Astrocyte (in vitro differentiated cells and primary cell): Measurements from ENCODE around the gene PTPN1. TPM values are rescaled to one million over a fixed set of nuclear protein-coding genes. Genes with fewer than 3 reads are reported as not detected.
A peak's percentile ranks its signal among the peaks of the same experiment; 100 is the strongest.

Experiments used
- DNase-seq: peaks from one replicate; pipeline ENCODE4 v3.0.0-alpha.2; 2010; ENCODE audit warnings: low read depth
- FAIRE-seq: peaks from 2 replicates; lab custom pipeline; 2011; peaks lifted over from hg19 to GRCh38; lab: Jason Lieb, UNC
- H2AFZ ChIP-seq: 2 replicates; pipeline ENCODE4 v1.6.0; 2012; ENCODE audit warnings: low read depth, low read length, inconsistent platforms
- H3K27ac ChIP-seq: 2 replicates; pipeline ENCODE4 v1.5.1; 2011; ENCODE audit warnings: low read depth, low read length, inconsistent platforms
- H3K27me3 ChIP-seq: 2 replicates; pipeline ENCODE4 v1.6.0; 2011; ENCODE audit warnings: low read length, inconsistent platforms; ENCODE audit not compliant: insufficient read depth
- H3K36me3 ChIP-seq: 2 replicates; pipeline ENCODE4 v1.5.1; 2011; ENCODE audit warnings: low read length, inconsistent platforms; ENCODE audit not compliant: insufficient read depth
- H3K4me1 ChIP-seq: 2 replicates; pipeline ENCODE4 v1.5.1; 2011; ENCODE audit warnings: low read length, inconsistent platforms; ENCODE audit not compliant: insufficient read depth
- H3K4me2 ChIP-seq: 2 replicates; pipeline ENCODE4 v1.6.0; 2012; ENCODE audit warnings: low read length, inconsistent platforms
- H3K4me3 ChIP-seq: 2 replicates; pipeline ENCODE4 v1.5.1; 2011; ENCODE audit warnings: low read depth, mild to moderate bottlenecking, low read length, inconsistent platforms; ENCODE audit not compliant: insufficient read depth
- H3K79me2 ChIP-seq: 2 replicates; pipeline ENCODE4 v1.6.0; 2012; ENCODE audit warnings: mild to moderate bottlenecking, low read length, inconsistent platforms; ENCODE audit not compliant: insufficient read depth
- H3K9ac ChIP-seq: 2 replicates; pipeline ENCODE4 v1.6.0; 2012; ENCODE audit warnings: mild to moderate bottlenecking, low read length, inconsistent platforms
- H3K9me3 ChIP-seq: 2 replicates; pipeline ENCODE4 v1.5.1; 2012; ENCODE audit warnings: low read depth, mild to moderate bottlenecking, low read length, inconsistent platforms; ENCODE audit not compliant: insufficient read depth
- H4K20me1 ChIP-seq: 2 replicates; pipeline ENCODE4 v1.6.0; 2012; ENCODE audit warnings: low read length, inconsistent platforms; ENCODE audit not compliant: insufficient read depth
- H3K27ac Mint-ChIP-seq: one replicate; pipeline ENCODE4 v1.8.0; 2021; ENCODE audit warnings: mild to moderate bottlenecking, mixed read lengths; ENCODE audit not compliant: unreplicated experiment
- H3K27me3 Mint-ChIP-seq: one replicate; pipeline ENCODE4 v1.8.0; 2021; ENCODE audit warnings: low read depth, mixed read lengths; ENCODE audit not compliant: unreplicated experiment
- H3K36me3 Mint-ChIP-seq: one replicate; pipeline ENCODE4 v1.8.0; 2021; ENCODE audit warnings: low read depth, mixed read lengths; ENCODE audit not compliant: unreplicated experiment
- H3K4me1 Mint-ChIP-seq: one replicate; pipeline ENCODE4 v1.8.0; 2021; ENCODE audit warnings: low read depth, mixed read lengths; ENCODE audit not compliant: unreplicated experiment
- H3K4me3 Mint-ChIP-seq: one replicate; pipeline ENCODE4 v1.8.0; 2021; ENCODE audit warnings: mild to moderate bottlenecking, moderate library complexity, mixed read lengths; ENCODE audit not compliant: unreplicated experiment
- H3K9me3 Mint-ChIP-seq: one replicate; pipeline ENCODE4 v1.8.0; 2021; ENCODE audit warnings: mild to moderate bottlenecking, mixed read lengths; ENCODE audit not compliant: unreplicated experiment
- EZH2 ChIP-seq: IDR thresholded peaks from 2 replicates; pipeline ENCODE4 v1.6.1; 2012; ENCODE audit warnings: mild to moderate bottlenecking, low read length, inconsistent platforms; ENCODE audit not compliant: insufficient read depth
- total RNA-seq: library from RNA; stranded (reverse); gene quantifications from 2 replicates; pipeline ENCODE4 v1.2.1, GENCODE V29; 2021
- TF ChIP-seq, protein P1 (sequence below): IDR thresholded peaks from 2 replicates; pipeline ENCODE4 v1.5.1; 2011; ENCODE audit warnings: low read depth, mild to moderate bottlenecking, inconsistent platforms, low read length, moderate library complexity; ENCODE audit not compliant: insufficient read depth

PTPN1 gene
- total RNA-seq, 1 donor from 2014 or later = 64.9 TPM

DNA sequence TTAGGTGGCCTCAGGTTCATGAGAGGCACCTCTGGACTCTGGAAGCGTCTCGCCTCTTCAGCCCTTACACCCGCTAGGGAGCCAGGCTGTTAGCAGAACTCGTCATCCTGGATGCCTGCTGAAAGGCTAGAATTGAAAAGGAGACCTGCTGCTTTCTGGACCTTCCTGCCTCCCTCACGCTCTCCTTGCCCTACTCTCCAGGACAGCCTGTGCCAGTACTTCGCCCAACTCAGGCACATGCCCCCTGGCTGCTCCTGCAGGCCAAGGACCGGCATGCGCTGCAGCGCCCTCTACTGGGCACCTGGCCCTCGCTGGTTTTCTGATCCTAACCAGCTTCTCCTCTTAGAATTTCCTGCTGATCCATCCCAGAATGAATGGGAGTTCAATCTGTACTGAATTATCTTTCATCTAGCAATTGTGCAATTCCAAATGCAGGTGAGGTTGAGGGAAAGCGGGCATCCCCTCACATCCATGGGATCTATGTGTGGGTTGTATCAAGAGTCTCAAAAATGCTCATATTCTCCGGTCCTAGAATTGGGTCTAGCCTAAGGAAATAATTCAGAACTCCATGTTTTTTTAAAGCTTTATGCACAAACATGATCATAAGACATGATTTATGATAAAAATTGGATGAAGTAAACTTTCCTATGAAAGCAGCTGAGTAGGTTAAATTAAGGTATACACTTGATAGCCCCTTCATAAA is 78.0 kb downstream of the PTPN1 start:
- H3K27me3 ChIP-seq = no peaks in the 10 kb centered on the region
- no peak for FAIRE-seq
- Mint-ChIP-seq H3K4me3 (no peak overlapping the region), H3K4me1 (no peaks in the 10 kb centered on the region), H3K27me3 (no peaks in the 10 kb centered on the region), H3K27ac (no peak overlapping the region), H3K36me3 (peaks cover 8% of the 10 kb centered on the region), H3K9me3 (no peaks in the 10 kb centered on the region)
- no peak overlapping the region for H3K4me2 ChIP-seq
- peaks cover 48% of the 10 kb centered on the region for H4K20me1 ChIP-seq
- no peak overlapping the region for H3K4me3 ChIP-seq
- TF ChIP-seq EZH2 = no peak
- TF ChIP-seq, protein P1, sequence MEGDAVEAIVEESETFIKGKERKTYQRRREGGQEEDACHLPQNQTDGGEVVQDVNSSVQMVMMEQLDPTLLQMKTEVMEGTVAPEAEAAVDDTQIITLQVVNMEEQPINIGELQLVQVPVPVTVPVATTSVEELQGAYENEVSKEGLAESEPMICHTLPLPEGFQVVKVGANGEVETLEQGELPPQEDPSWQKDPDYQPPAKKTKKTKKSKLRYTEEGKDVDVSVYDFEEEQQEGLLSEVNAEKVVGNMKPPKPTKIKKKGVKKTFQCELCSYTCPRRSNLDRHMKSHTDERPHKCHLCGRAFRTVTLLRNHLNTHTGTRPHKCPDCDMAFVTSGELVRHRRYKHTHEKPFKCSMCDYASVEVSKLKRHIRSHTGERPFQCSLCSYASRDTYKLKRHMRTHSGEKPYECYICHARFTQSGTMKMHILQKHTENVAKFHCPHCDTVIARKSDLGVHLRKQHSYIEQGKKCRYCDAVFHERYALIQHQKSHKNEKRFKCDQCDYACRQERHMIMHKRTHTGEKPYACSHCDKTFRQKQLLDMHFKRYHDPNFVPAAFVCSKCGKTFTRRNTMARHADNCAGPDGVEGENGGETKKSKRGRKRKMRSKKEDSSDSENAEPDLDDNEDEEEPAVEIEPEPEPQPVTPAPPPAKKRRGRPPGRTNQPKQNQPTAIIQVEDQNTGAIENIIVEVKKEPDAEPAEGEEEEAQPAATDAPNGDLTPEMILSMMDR = peak; percentile 96
- no peak overlapping the region for H2AFZ ChIP-seq
- H3K4me1 ChIP-seq = no peaks in the 10 kb centered on the region
- no peak for DNase-seq
- H3K79me2 ChIP-seq = no peaks in the 10 kb centered on the region
- no peak overlapping the region for H3K9ac ChIP-seq
- no peaks in the 10 kb centered on the region for H3K9me3 ChIP-seq
- H3K36me3 ChIP-seq = peaks cover 31% of the 10 kb centered on the region
- no peak overlapping the region for H3K27ac ChIP-seq

DNA sequence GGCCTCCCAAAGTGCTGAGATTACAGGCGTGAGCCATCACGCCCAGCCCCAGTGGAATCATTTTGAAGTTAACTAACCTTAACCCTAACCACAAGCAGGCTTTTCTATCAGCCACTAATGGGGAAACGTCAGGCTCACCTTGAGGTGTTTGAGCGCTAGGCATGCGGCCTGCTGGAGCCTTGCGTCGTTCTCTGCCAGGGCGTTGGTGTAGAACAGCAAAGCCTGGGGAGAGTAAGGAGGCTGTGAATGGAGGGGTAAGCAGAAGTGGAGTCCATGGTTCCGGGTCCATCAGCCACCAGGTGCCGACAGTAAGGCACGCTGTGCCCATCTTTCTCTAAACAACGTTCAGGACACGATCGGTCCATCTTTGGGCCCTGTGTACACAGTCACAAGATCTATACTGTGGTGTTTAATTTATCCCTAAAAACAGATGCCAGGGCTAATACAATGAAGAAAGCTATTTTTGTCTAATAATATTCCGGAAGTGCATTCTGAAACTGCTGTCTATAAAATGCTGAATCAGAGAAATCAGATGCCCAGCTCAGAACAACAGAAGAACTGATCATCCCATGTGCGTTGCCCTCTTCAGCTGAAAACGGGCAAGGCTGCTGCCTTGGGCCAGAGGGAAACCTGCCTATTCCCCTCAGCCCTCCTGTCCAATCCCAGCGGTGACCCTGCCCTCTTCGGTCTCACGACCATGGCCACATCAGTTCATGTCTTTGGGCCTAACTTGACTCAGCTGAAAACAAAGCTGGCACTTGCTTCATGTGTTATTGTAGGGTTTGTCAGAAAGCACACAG is 79.6 kb downstream of the PTPN1 start:
- Histone ChIP-seq H3K9me3 (no peaks in the 10 kb centered on the region), H3K4me3 (no peak overlapping the region), H3K4me1 (no peaks in the 10 kb centered on the region), H3K36me3 (peaks cover 22% of the 10 kb centered on the region), H3K9ac (no peak overlapping the region), H3K79me2 (no peaks in the 10 kb centered on the region), H3K27ac (no peak overlapping the region), H3K4me2 (no peak overlapping the region), H2AFZ (no peak overlapping the region), H3K27me3 (no peaks in the 10 kb centered on the region), H4K20me1 (peaks cover 45% of the 10 kb centered on the region)
- no peak for FAIRE-seq
- TF ChIP-seq, protein P1 = no peak
- peaks cover 10% of the 10 kb centered on the region for H3K36me3 Mint-ChIP-seq
- H3K4me3 Mint-ChIP-seq = peak overlapping the region; percentile 20
- no peaks in the 10 kb centered on the region for H3K9me3 Mint-ChIP-seq
- no peaks in the 10 kb centered on the region for H3K4me1 Mint-ChIP-seq
- H3K27ac Mint-ChIP-seq = peak overlapping the region; percentile 34
- DNase-seq = no peak
- H3K27me3 Mint-ChIP-seq = no peaks in the 10 kb centered on the region

DNA sequence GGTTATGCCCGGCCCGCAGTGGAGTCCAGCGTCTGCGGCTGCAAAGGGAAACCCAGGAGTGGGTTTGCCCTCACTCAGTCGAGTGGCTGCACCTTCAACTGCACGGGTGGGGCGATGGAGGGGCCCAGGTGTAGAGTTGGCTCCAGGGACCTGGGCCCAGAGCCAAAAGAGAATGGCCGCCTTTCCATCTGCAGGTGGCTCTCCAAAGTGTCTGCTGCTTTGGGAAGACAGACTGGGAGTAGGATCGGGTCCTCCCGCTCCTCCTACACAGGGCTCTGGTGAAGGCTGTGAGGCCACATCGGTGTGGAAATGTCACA is 80.1 kb downstream of the PTPN1 start:
- Histone ChIP-seq H3K4me1 (no peaks in the 10 kb centered on the region), H3K9me3 (no peaks in the 10 kb centered on the region), H3K27me3 (no peaks in the 10 kb centered on the region), H3K27ac (no peak overlapping the region), H3K4me2 (no peak overlapping the region), H2AFZ (no peak overlapping the region), H4K20me1 (peaks cover 50% of the 10 kb centered on the region), H3K36me3 (peaks cover 16% of the 10 kb centered on the region), H3K79me2 (no peaks in the 10 kb centered on the region), H3K9ac (no peak overlapping the region), H3K4me3 (no peak overlapping the region)
- no peaks in the 10 kb centered on the region for H3K9me3 Mint-ChIP-seq
- H3K27ac Mint-ChIP-seq = no peak overlapping the region
- H3K36me3 Mint-ChIP-seq = peaks cover 10% of the 10 kb centered on the region
- H3K4me3 Mint-ChIP-seq = no peak overlapping the region
- no peaks in the 10 kb centered on the region for H3K4me1 Mint-ChIP-seq
- FAIRE-seq = no peak
- DNase-seq = no peak
- H3K27me3 Mint-ChIP-seq = no peaks in the 10 kb centered on the region
- TF ChIP-seq, protein P1 = no peak
- TF ChIP-seq EZH2 = no peak
